Muscle layer of duodenum (tissue), 2 donors: ENCODE results near the gene TXK.

ENCODE experiments used
- H3K27ac ChIP-seq: one replicate; pipeline ENCODE4 v1.7.0; 2013; ENCODE audit warnings: mild to moderate bottlenecking, low read length
- H3K27me3 ChIP-seq: one replicate; pipeline ENCODE4 v1.7.0; 2013; ENCODE audit warnings: low read depth, mild to moderate bottlenecking, control low read depth, low read length
- H3K36me3 ChIP-seq, 2 donors: one replicate each; pipeline ENCODE4 v1.7.0; 2013; ENCODE audit warnings: low read length in 2 of 2, control low read depth in 1 of 2, mild to moderate bottlenecking in 1 of 2; ENCODE audit not compliant: insufficient read depth in 2 of 2, control insufficient read depth in 1 of 2
- H3K4me1 ChIP-seq, 2 donors: one replicate each; pipeline ENCODE4 v1.7.0; 2013; ENCODE audit warnings: low read length in 2 of 2, mild to moderate bottlenecking in 2 of 2, control low read depth in 1 of 2, moderate library complexity in 1 of 2; ENCODE audit not compliant: insufficient read depth in 2 of 2, control insufficient read depth in 1 of 2
- H3K4me3 ChIP-seq, 2 donors: one replicate each; pipeline ENCODE4 v1.7.0; 2013; ENCODE audit warnings: low read length in 2 of 2, low read depth in 1 of 2, mild to moderate bottlenecking in 1 of 2
- H3K9me3 ChIP-seq, 2 donors: one replicate each; pipeline ENCODE4 v1.7.0; 2013; ENCODE audit warnings: low read length in 2 of 2, control low read depth in 1 of 2, mild to moderate bottlenecking in 1 of 2; ENCODE audit not compliant: control insufficient read depth in 1 of 2
- donor health status: healthy.

The TXK gene

DNA sequence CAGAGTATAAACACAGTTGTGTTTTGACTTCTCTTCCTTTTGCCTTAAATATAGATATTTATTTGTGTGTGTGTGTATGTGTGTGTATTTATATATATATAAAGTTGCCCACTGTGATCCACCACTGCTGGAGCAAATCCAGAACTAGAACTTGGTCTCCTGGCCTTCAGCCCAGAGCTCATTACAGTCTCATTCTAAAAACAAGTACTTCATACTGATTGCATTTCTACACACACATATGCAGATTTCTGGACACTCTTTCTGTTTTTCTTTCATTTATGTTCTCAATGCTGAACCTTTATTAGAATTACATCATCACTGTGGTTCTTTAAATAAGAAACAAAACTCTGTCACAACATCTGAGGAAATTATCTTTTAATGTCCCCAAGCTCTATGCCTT is 381 bp downstream of the TXK start:
- Histone ChIP-seq H3K9me3 (no peaks in the 10 kb centered on the region), H3K4me3 (no peak overlapping the region), H3K36me3 (peaks cover 9 to 10% of the 10 kb centered on the region in 2 donors), H3K27me3 (no peaks in the 10 kb centered on the region), H3K27ac (no peak overlapping the region), H3K4me1 (no peaks in the 10 kb centered on the region)

DNA sequence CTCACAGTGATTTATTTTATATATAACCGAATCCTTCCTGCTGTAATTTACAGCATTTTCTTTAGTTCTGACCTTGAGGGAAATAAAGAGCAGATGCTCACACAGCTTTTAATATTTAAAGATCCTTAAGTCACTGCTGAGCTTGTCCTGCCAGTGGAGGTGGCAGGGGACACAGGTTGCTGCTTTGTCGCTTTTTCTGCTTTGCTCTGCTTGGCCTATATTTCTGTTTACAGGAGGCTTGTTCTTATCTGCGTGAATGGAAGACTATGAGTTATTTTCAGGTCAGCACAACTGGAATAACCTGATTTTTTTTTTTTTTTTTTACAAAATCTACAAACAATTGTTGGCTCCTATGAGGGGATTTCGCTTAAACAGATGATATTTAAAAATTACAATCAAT is 2.3 kb downstream of the TXK start:
- no peaks in the 10 kb centered on the region for H3K9me3 ChIP-seq
- peaks cover 4 to 6% of the 10 kb centered on the region in 2 donors for H3K4me1 ChIP-seq

DNA sequence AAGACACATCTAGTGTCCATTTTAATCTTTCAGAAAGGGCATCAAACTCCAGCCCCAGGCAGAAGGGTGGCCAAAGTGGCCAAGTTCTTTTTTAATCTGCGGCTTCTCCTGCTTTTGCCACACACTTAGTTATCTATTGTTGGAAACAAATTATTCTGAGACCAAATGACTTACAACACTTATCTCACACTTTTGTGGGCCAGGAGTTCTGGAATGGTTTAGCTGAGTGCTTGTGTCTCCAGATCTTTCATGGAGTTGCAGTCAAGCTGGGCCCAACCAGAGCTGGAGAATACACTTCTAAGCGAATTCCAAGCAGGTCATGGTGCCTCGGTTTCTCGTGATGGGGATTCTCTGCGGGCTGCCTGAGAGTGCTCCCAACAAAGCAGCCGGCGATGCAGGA is 4.0 kb downstream of the TXK start:
- no peak overlapping the region for H3K4me3 ChIP-seq
- H3K4me1 ChIP-seq: peaks cover 4 to 6% of the 10 kb centered on the region in 2 donors
- H3K27ac ChIP-seq: no peak overlapping the region
- H3K9me3 ChIP-seq: no peaks in the 10 kb centered on the region
- no peaks in the 10 kb centered on the region for H3K36me3 ChIP-seq
- H3K27me3 ChIP-seq: no peaks in the 10 kb centered on the region

More for the DNA sequence above, 2.3 kb downstream of the TXK start:
- Histone ChIP-seq H3K27ac (no peak overlapping the region), H3K4me3 (no peak overlapping the region), H3K36me3 (peaks cover 0 to 10% of the 10 kb centered on the region in 2 donors), H3K27me3 (no peaks in the 10 kb centered on the region)

DNA sequence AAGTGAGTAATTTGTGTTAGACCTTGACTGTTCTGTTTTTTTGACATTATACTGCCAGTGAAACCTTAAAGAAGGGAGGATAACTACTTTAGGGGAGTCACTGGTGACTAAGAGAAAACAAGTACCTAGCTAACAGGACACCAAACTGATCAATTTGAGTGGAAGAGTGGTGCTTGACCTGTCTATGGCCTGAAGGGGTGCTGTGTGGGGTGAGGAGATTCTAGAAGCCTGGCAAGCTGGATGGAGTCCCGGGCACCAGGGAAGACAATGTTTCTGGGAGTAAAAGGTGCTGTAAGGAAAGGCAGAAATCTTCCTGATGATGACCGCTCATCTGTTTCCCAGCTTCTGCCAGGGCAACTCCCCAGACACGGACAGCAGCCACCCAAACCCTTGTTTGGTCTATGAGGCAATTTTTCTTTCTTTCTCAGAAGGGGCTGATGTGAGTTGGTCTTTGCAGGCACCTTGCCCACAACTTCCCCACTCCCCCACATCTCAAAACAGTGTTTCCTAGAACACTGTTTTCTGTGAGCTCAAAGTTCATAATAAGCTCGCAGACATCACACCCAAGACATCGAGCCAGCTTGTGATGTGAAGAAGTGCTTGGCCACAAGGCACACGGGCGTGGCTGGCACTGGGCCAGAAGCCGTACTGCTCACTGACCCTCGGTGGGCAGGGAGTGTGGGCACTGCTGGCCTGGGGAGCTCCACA is 4.6 kb downstream of the TXK start:
- no peaks in the 10 kb centered on the region for H3K36me3 ChIP-seq
- H3K4me1 ChIP-seq: peaks cover 4 to 6% of the 10 kb centered on the region in 2 donors
- H3K27me3 ChIP-seq: no peaks in the 10 kb centered on the region
- no peaks in the 10 kb centered on the region for H3K9me3 ChIP-seq
- H3K4me3 ChIP-seq: no peak overlapping the region
- no peak overlapping the region for H3K27ac ChIP-seq

DNA sequence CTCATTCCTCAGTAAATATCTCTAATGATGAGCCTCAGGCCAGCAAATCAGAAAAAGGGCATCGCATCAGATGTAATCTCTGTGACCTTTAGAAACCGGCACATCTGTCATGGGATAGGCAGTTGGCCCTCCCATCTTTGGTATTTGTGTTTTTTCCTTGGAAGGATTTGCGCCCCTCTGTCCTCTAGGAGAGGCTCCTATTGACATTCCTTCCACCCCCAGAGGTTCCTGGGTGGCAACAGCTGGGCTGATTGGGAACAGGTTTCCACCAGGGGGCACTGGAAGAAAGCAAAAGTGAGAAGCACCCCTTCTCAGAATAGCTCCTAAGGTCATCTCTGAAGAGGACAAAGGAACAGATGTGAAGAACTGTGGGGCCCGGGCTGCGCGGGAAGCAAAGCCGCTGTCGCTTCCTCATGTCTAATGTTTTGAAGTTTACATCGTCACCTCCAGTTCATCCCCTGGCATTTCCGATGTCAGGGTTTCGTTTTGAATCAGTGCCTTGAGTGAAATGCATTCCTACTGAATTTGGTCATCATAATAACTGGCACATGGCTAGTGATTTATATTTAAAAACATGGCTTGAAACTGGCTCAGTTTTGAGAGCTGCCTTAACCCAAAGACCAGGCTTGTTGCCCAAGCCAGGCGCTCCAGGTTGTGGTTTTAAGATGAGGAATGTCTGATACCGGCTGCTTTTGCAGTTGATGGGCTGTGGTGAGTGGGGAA is 6.2 kb downstream of the TXK start:
- peak overlapping the region; percentile 37 to 47 for H3K4me3 ChIP-seq
- H3K36me3 ChIP-seq: no peaks in the 10 kb centered on the region
- no peaks in the 10 kb centered on the region for H3K27me3 ChIP-seq

DNA sequence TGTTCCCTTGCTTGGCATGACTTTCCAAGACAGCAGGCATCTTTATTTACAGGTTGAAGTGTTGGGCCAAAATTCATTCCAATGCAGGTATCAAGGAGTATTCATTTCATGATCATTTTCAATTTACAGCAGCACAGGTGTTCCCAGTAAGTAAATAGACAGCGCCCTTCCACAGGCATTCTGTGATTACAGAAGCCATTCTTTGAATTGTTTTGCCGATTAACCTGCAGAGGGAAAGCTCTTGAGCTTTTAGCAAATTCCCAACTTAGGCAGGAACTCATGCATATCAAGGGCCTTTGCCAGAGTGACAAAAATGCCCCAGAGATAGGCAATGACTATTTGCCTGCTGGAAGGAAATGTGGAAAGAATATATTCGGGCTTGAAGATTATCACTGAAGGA is 6.8 kb downstream of the TXK start:
- no peaks in the 10 kb centered on the region for H3K9me3 ChIP-seq
- H3K27me3 ChIP-seq: no peaks in the 10 kb centered on the region
- no peak overlapping the region for H3K27ac ChIP-seq
- peak overlapping the region in 1 of 2 donors; percentile 37 for H3K4me3 ChIP-seq
- no peaks in the 10 kb centered on the region for H3K36me3 ChIP-seq
- peaks cover 4 to 6% of the 10 kb centered on the region in 2 donors for H3K4me1 ChIP-seq

More for the DNA sequence above, 6.2 kb downstream of the TXK start:
- H3K27ac ChIP-seq: no peak overlapping the region
- H3K4me1 ChIP-seq: peaks cover 4 to 6% of the 10 kb centered on the region in 2 donors
- no peaks in the 10 kb centered on the region for H3K9me3 ChIP-seq

DNA sequence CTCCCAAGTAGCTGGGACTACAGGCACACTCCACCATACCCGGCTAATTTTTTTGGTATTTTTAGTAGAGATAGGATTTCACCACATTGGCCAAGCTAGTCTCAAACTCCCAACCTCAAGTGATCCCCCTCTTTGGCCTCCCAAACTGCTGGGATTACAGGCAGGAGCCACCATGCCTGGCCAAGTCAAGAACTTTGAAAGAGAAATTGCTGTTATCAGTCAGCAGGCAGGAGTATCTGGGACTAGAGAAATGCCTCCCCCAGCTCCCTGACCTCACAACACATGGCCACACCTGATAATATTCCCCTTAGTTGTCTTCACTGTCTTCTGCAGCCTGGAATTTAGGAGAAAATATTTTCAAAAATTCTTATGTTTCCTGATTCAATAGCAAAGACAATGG is 7.4 kb downstream of the TXK start:
- peaks cover 4 to 6% of the 10 kb centered on the region in 2 donors for H3K4me1 ChIP-seq

DNA sequence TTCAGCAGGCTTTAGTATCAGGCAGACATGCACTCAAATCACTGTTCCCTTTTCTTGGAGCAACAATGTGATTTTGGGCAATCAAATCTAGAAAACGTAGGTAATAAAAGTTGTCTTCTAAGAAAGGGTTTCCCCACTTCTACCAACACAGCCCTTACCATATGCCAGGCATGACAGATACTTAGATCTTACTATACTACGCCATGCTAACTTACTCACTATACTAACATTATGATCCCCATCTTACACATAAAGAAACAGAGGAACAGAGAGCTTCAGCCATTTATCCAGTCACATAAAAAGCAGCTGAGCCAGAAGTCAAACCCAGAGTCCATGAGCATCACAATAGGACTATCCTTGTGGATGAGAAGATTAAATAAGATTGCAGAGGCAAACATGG is 9.2 kb downstream of the TXK start:
- no peaks in the 10 kb centered on the region for H3K36me3 ChIP-seq
- H3K4me1 ChIP-seq: peaks cover 4 to 6% of the 10 kb centered on the region in 2 donors
- no peaks in the 10 kb centered on the region for H3K9me3 ChIP-seq
- H3K27me3 ChIP-seq: no peaks in the 10 kb centered on the region
- H3K27ac ChIP-seq: no peak overlapping the region
- no peak overlapping the region for H3K4me3 ChIP-seq

More for the DNA sequence above, 7.4 kb downstream of the TXK start:
- no peaks in the 10 kb centered on the region for H3K9me3 ChIP-seq
- H3K27me3 ChIP-seq: no peaks in the 10 kb centered on the region
- H3K4me3 ChIP-seq: no peak overlapping the region
- H3K36me3 ChIP-seq: no peaks in the 10 kb centered on the region
- H3K27ac ChIP-seq: no peak overlapping the region

DNA sequence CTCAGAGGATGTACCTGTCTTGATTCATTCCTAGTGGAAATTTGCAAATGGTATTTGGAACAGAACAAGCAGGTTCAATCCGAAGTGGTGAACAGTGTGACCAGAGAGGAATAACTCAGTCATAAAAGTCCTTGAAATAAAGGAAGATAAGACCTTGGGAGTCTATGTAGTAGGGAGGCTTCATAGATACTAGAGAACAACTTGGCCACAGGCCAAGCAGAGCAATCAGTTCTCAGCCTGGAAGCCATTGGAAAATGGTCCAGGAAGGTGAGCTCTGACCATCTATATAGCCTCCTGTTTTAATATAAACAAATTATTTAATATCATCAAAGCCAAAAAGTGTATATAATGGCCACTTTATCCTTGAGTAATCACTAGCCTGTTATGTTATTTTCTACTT is 11.3 kb downstream of the TXK start:
- Histone ChIP-seq H3K36me3 (no peaks in the 10 kb centered on the region), H3K27ac (no peak overlapping the region), H3K4me1 (peaks cover 0 to 6% of the 10 kb centered on the region in 2 donors), H3K4me3 (no peak overlapping the region), H3K9me3 (no peaks in the 10 kb centered on the region), H3K27me3 (no peaks in the 10 kb centered on the region)

DNA sequence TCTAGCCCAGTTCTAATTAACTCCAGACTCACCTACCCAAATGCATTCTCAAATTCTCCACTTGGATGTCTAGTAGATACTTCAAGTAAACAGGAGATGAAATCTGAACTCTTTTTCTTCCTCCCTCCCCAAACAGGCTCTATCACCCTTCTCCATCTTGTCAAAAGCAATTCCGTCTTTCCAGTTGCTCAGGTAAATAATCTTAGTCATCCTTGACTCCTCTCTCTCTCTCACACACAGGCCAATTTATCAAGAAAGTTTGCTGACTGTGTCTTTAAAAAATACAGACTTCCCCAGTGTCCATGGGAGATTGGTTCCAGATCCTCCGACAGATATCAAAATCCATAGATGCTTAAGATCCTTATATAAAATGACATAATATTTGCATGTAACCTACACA is 12.9 kb downstream of the TXK start:
- no peaks in the 10 kb centered on the region for H3K4me1 ChIP-seq
- no peak overlapping the region for H3K4me3 ChIP-seq
- H3K27ac ChIP-seq: no peak overlapping the region
- no peaks in the 10 kb centered on the region for H3K36me3 ChIP-seq
- H3K9me3 ChIP-seq: no peaks in the 10 kb centered on the region
- H3K27me3 ChIP-seq: no peaks in the 10 kb centered on the region

DNA sequence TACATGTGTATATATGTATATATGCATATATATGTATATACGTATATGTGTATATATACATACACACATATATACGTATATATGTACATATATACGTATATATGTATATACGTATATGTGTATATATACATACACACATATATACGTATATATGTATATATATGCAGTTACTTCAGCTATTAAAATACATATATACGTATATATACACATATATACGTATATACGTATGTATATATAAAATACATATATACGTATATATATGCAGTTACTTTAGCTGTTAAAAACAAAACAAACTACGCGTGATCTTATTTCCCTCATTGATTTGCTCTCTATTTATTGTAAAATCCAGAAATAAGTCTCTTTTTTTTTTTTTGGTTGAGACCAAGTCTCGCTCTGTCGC is 13.9 kb downstream of the TXK start:
- H3K9me3 ChIP-seq: no peaks in the 10 kb centered on the region
- H3K4me3 ChIP-seq: no peak overlapping the region
- H3K27ac ChIP-seq: no peak overlapping the region
- no peaks in the 10 kb centered on the region for H3K36me3 ChIP-seq
- H3K27me3 ChIP-seq: no peaks in the 10 kb centered on the region
- H3K4me1 ChIP-seq: no peaks in the 10 kb centered on the region
